Activated naive CD8-positive, alpha-beta T cell (primary cell): Measurements from ENCODE around the gene ZNF630.
"Not testable (repeated sequence)": the region's sequence is repeated elsewhere in the genome, so short reads cannot be mapped to it uniquely, and the experiment has no call there.

Experiments
- H3K27ac Mint-ChIP-seq: one replicate; pipeline ENCODE4 v1.8.0; 2021; ENCODE audit warnings: mixed read lengths
- H3K27me3 Mint-ChIP-seq: one replicate; pipeline ENCODE4 v1.8.0; 2021; ENCODE audit warnings: mixed read lengths
- H3K36me3 Mint-ChIP-seq: one replicate; pipeline ENCODE4 v1.8.0; 2021; ENCODE audit warnings: mixed read lengths
- H3K4me1 Mint-ChIP-seq: one replicate; pipeline ENCODE4 v1.8.0; 2021; ENCODE audit warnings: low read depth, mixed read lengths
- H3K4me3 Mint-ChIP-seq: one replicate; pipeline ENCODE4 v1.8.0; 2021; ENCODE audit warnings: mild to moderate bottlenecking, mixed read lengths
- H3K9me3 Mint-ChIP-seq: one replicate; pipeline ENCODE4 v1.8.0; 2021; ENCODE audit warnings: low read depth, mixed read lengths

Gene ZNF630

GRCh38 chrX:48016583-48017310 is 54.7 kb downstream of the ZNF630 start:
- not testable (repeated sequence) for H3K9me3 Mint-ChIP-seq, H3K4me3 Mint-ChIP-seq, H3K4me1 Mint-ChIP-seq, H3K36me3 Mint-ChIP-seq, H3K27ac Mint-ChIP-seq, H3K27me3 Mint-ChIP-seq

GRCh38 chrX:48009445-48009960 is 61.9 kb downstream of the ZNF630 start:
- not testable (repeated sequence) for H3K9me3 Mint-ChIP-seq, H3K27ac Mint-ChIP-seq, H3K4me1 Mint-ChIP-seq, H3K27me3 Mint-ChIP-seq, H3K36me3 Mint-ChIP-seq, H3K4me3 Mint-ChIP-seq
